GM18502 (cell line): ENCODE measurements around the gene TRIM41.

Experiments used
- ATAC-seq: cut with Tn5 transposase; IDR thresholded peaks from one replicate; pipeline ENCODE4 v1.9.1; 2021; ENCODE audit warnings: mild to moderate bottlenecking; ENCODE audit not compliant: unreplicated experiment, poor library complexity

TRIM41 gene

GRCh38 chr5:181192337-181193046, 30.6 kb upstream of the TRIM41 start:
- no peak for ATAC-seq

GRCh38 chr5:181193656-181194055, 29.4 kb upstream of the TRIM41 start:
- no peak for ATAC-seq

- ATAC-seq: no peak
These were observed 28.4 kb upstream of the TRIM41 start for GRCh38 chr5:181194489-181195248.

- no peak for ATAC-seq
These were observed 27.8 kb upstream of the TRIM41 start for GRCh38 chr5:181195249-181195761.

GRCh38 chr5:181197326-181197951, 25.6 kb upstream of the TRIM41 start:
- no peak for ATAC-seq

GRCh38 chr5:181198106-181198685, 24.9 kb upstream of the TRIM41 start:
- ATAC-seq: no peak

- peak; percentile 72 for ATAC-seq
These were observed 24.1 kb upstream of the TRIM41 start for GRCh38 chr5:181198905-181199519.

GRCh38 chr5:181199881-181200638, 23.0 kb upstream of the TRIM41 start:
- no peak for ATAC-seq

- no peak for ATAC-seq
These were observed 22.3 kb upstream of the TRIM41 start for GRCh38 chr5:181200816-181201215.

- no peak for ATAC-seq
These were observed 19.9 kb upstream of the TRIM41 start for GRCh38 chr5:181203093-181203711.

- ATAC-seq: no peak
These were observed 19.3 kb upstream of the TRIM41 start for GRCh38 chr5:181203777-181204112.

GRCh38 chr5:181204113-181204825, 18.8 kb upstream of the TRIM41 start:
- no peak for ATAC-seq

GRCh38 chr5:181204826-181205760, 18.0 kb upstream of the TRIM41 start, which contains the start of gene TRIM7:
Gene TRIM7, minus strand, starts transcription at chr5:181205196. Its CDS starts 86 bp downstream, at chr5:181205110.
- ATAC-seq: no peak

- ATAC-seq: no peak
These were observed 17.1 kb upstream of the TRIM41 start for GRCh38 chr5:181205761-181206649.

- ATAC-seq: peak; percentile 34
These were observed 15.7 kb upstream of the TRIM41 start for GRCh38 chr5:181207214-181207959.

GRCh38 chr5:181207960-181208253, 15.2 kb upstream of the TRIM41 start:
- no peak for ATAC-seq
